Measurements from ENCODE around the gene SMG7.

Gene SMG7

GRCh38 chr1:183470147-183470960 is 1.9 kb upstream of the SMG7 start:
- DNase-seq, result peak; percentile 65

- peak; percentile 76 for DNase-seq
These were observed 1.1 kb upstream of the SMG7 start for GRCh38 chr1:183470961-183471742.

- DNase-seq, result peak; percentile 98
These were observed 384 bp upstream of the SMG7 start for GRCh38 chr1:183471743-183472487.

- no peak for DNase-seq
These were observed 878 bp downstream of the SMG7 start for GRCh38 chr1:183473217-183473536.

GRCh38 chr1:183476081-183476480 is 3.8 kb downstream of the SMG7 start:
- DNase-seq, result no peak

- no peak for DNase-seq
These were observed 5.9 kb downstream of the SMG7 start for GRCh38 chr1:183477986-183478781.

- no peak for DNase-seq
These were observed 8.7 kb downstream of the SMG7 start for GRCh38 chr1:183480971-183481441.

GRCh38 chr1:183483224-183483623 is 10.9 kb downstream of the SMG7 start:
- DNase-seq, result no peak

- DNase-seq, result no peak
These were observed 12.0 kb downstream of the SMG7 start for GRCh38 chr1:183484254-183484653.

GRCh38 chr1:183484851-183485250 is 12.6 kb downstream of the SMG7 start:
- no peak for DNase-seq

- DNase-seq, result no peak
These were observed 15.6 kb downstream of the SMG7 start for GRCh38 chr1:183487674-183488442.

- no peak for DNase-seq
These were observed 18.6 kb downstream of the SMG7 start for GRCh38 chr1:183490932-183491331.

GRCh38 chr1:183493540-183494245 is 21.4 kb downstream of the SMG7 start:
- no peak for DNase-seq

- DNase-seq, result no peak
These were observed 23.1 kb downstream of the SMG7 start for GRCh38 chr1:183495420-183495819.

GRCh38 chr1:183497218-183497617 is 24.9 kb downstream of the SMG7 start:
- DNase-seq, result no peak

GRCh38 chr1:183498342-183498991 is 26.2 kb downstream of the SMG7 start:
- no peak for DNase-seq

GRCh38 chr1:183505454-183506089 is 33.3 kb downstream of the SMG7 start:
- DNase-seq, result no peak

GRCh38 chr1:183506561-183506960 is 34.3 kb downstream of the SMG7 start:
- DNase-seq, result no peak

- no peak for DNase-seq
These were observed 36.4 kb downstream of the SMG7 start for GRCh38 chr1:183508694-183509093.

GRCh38 chr1:183512450-183512849 is 40.2 kb downstream of the SMG7 start:
- peak; percentile 11 for DNase-seq
